Kidney (tissue), 14 donors: Measurements from ENCODE around the gene VPS8. TPM values are rescaled to one million over a fixed set of nuclear protein-coding genes. Genes with fewer than 3 reads are reported as not detected.

Experiments used
- DNase-seq, 5 donors: peaks; one replicate each; pipeline ENCODE4 v3.0.0-alpha.2; 2013 to 2020
- FAIRE-seq: peaks from 2 replicates; lab custom pipeline; 2012; peaks lifted over from hg19 to GRCh38; lab: Jason Lieb, UNC
- H3K27ac ChIP-seq, 2 donors: one replicate each; pipeline ENCODE4 v1.7.0; 2013; ENCODE audit warnings: low read depth in 2 of 2, low read length in 2 of 2, inconsistent platforms in 1 of 2
- H3K27me3 ChIP-seq: one replicate; pipeline ENCODE4 v1.7.1; 2013; ENCODE audit warnings: low read length, inconsistent platforms; ENCODE audit not compliant: control insufficient read depth, insufficient read depth
- H3K36me3 ChIP-seq, 3 donors: one replicate each; pipeline versions ENCODE4 v1.7.0 to v1.7.1; 2013; ENCODE audit warnings: low read length in 3 of 3, control low read depth in 1 of 3, inconsistent platforms in 1 of 3; ENCODE audit not compliant: insufficient read depth in 3 of 3, control insufficient read depth in 2 of 3
- H3K4me1 ChIP-seq, 3 donors: one replicate each; pipeline versions ENCODE4 v1.7.0 to v1.7.1; 2013; ENCODE audit warnings: low read length in 3 of 3, inconsistent platforms in 1 of 3, low read depth in 1 of 3; ENCODE audit not compliant: control insufficient read depth in 2 of 3, insufficient read depth in 2 of 3
- H3K4me3 ChIP-seq, 3 donors: one replicate each; pipeline versions ENCODE4 v1.7.0 to v1.8.1; 2013; ENCODE audit warnings: low read length in 3 of 3, control low read depth in 1 of 3, inconsistent platforms in 1 of 3
- H3K9ac ChIP-seq, 3 donors: one replicate each; pipeline versions ENCODE4 v1.7.0 to v1.7.1; 2013; ENCODE audit warnings: low read length in 3 of 3, control low read depth in 1 of 3, inconsistent platforms in 1 of 3
- H3K9me3 ChIP-seq, 3 donors: one replicate each; pipeline versions ENCODE4 v1.7.0 to v1.7.1; 2013; ENCODE audit warnings: low read length in 3 of 3, control low read depth in 1 of 3, inconsistent platforms in 1 of 3; ENCODE audit not compliant: control insufficient read depth in 2 of 3, insufficient read depth in 1 of 3
- intact Hi-C: fragments of 100-400 bp; cut with DNase I; formaldehyde crosslinking; loops from one replicate; pipeline ENCODE4 v1.11.1; 2022
- polyA plus RNA-seq: library from polyadenylated mRNA; stranded (reverse); fragments of 350-450 nt; fragmentation: Illumina TruSeq; extraction: RNeasy Lipid Tissue Mini Kit (QIAGEN cat#74804); gene quantifications from one replicate; pipeline ENCODE4 v1.2.3, GENCODE V29; 2014; ENCODE audit warnings: low read depth, low replicate concordance; ENCODE audit not compliant: insufficient read depth
- total RNA-seq: library from RNA; stranded (reverse); fragmentation: NEBNext Ultra II Directional; extraction: Animal tissue kit (Norgen Biotek cat#: 25700); gene quantifications from one replicate; pipeline ENCODE4 v1.2.1, GENCODE V29; 2021
- TF ChIP-seq, protein P1 (sequence below): IDR thresholded peaks from 3 replicates; pipeline ENCODE4 v1.5.1; 2012; ENCODE audit warnings: mild to moderate bottlenecking, moderate library complexity, borderline replicate concordance; ENCODE audit not compliant: insufficient read depth; ENCODE audit errors: extremely low read depth
- donor health status: control.
- donor health status: control.
- donor health status: control.
- donor health status: control.
- donor health status: control.
- donor health status: DM: yes; HTN: yes; CAD: no.
- donor health status: Normal renal cell carcinoma (clear cell type).

VPS8 gene
- total and polyA plus RNA-seq, 2 donors from 2014 or later: 10.8 to 55.0 TPM

DNA sequence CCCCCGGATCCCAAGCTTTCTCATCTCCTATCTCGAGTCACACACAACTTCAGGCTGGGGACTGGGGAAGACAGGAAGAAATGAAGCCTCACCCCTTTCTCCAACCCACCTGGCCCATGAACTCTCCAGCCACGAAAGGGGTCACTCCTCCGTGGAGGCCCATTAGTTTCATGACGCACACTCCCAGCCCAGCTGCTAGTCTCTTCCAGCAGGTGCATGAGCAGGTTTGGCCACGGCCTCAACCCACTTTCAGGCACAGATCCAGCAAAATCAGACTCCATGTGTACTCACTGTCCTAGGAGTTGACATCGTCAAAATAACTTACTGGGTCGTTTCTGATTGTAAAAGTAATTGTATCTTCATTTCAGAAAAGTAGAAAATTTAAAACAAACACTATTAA lies 264.3 kb downstream of the VPS8 start:
- no peak for FAIRE-seq
- TF ChIP-seq, protein P1, sequence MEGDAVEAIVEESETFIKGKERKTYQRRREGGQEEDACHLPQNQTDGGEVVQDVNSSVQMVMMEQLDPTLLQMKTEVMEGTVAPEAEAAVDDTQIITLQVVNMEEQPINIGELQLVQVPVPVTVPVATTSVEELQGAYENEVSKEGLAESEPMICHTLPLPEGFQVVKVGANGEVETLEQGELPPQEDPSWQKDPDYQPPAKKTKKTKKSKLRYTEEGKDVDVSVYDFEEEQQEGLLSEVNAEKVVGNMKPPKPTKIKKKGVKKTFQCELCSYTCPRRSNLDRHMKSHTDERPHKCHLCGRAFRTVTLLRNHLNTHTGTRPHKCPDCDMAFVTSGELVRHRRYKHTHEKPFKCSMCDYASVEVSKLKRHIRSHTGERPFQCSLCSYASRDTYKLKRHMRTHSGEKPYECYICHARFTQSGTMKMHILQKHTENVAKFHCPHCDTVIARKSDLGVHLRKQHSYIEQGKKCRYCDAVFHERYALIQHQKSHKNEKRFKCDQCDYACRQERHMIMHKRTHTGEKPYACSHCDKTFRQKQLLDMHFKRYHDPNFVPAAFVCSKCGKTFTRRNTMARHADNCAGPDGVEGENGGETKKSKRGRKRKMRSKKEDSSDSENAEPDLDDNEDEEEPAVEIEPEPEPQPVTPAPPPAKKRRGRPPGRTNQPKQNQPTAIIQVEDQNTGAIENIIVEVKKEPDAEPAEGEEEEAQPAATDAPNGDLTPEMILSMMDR: no peak
- Histone ChIP-seq H3K9me3 (no peaks in the 10 kb centered on the region), H3K4me1 (peaks cover 0 to 2% (median 0%) of the 10 kb centered on the region in 3 donors), H3K27ac (no peak overlapping the region), H3K36me3 (no peaks in the 10 kb centered on the region), H3K4me3 (no peak overlapping the region), H3K27me3 (no peaks in the 10 kb centered on the region), H3K9ac (no peak overlapping the region)
- no peak for DNase-seq
- intact Hi-C loops: no loop called here

DNA sequence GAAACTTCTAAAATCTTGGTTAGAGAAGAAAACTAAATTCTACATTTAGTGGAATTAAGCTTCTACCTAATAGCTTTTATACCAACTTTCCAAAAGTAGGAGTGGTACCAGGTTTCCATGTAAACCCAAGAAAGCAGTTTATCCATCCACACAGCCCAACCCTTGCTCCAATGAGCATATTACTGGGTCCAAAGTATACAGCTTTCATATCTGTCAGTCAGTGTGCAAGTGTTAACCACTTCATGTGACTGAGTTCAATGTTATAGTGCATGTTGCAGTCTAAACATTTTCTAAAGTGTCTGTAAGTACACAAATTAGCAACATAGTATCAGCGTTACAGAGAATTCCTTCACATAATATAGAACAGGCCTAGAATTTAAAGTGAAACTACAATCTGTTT lies 267.7 kb downstream of the VPS8 start:
- H3K9me3 ChIP-seq: no peaks in the 10 kb centered on the region
- TF ChIP-seq, protein P1: no peak
- FAIRE-seq (no peak), DNase-seq (no peak)
- H3K36me3 ChIP-seq: no peaks in the 10 kb centered on the region
- H3K4me1 ChIP-seq: peaks cover 0 to 2% (median 0%) of the 10 kb centered on the region in 3 donors
- no peak overlapping the region for H3K27ac ChIP-seq
- no peaks in the 10 kb centered on the region for H3K27me3 ChIP-seq
- intact Hi-C loops: no loop called here
- H3K4me3 ChIP-seq: no peak overlapping the region
- no peak overlapping the region for H3K9ac ChIP-seq

DNA sequence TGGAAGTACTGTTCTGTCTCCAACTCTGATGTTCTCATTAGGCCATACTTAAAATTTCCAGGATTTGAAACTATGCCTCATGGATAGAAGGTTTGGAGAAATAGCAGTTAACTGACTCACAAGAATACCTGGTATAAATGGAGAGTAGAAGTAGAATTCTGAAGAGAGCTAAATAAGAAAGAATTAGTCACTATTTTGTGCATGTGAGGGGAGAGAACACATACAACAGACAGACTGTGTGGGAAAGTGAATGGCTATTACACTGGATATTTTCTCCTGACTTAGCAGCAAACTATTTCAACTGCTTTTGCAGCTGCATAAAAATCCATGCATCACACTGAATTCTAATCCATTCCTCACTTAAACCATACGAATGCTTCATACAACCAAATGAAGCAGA lies 269.6 kb downstream of the VPS8 start:
- no peaks in the 10 kb centered on the region for H3K36me3 ChIP-seq
- TF ChIP-seq, protein P1: no peak
- no peak for FAIRE-seq

DNA sequence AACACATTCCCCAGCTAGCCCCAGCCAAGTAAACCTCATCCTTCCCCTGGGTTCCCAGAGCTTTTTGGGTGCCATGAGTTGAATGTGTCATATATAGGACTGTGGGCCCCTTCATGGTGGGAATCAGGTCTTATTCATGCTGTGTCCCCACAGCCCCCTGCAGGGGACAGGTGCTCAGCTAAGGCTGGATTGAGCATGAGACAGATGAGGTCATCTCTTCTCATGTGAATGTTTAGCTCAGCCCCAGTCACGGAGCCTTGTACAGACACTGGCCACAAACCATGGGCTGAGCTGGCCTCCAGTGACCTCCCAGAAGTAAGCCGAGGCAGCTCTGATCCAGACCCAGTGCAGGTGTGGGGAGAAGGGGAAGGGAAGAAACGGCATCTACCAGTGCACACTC lies 270.2 kb downstream of the VPS8 start:
- no peak for DNase-seq
- TF ChIP-seq, protein P1: no peak
- H3K36me3 ChIP-seq: no peaks in the 10 kb centered on the region
- H3K4me3 ChIP-seq: no peak overlapping the region
- no peaks in the 10 kb centered on the region for H3K27me3 ChIP-seq
- H3K9ac ChIP-seq: no peak overlapping the region
- intact Hi-C loops: no loop called here
- peaks cover 0 to 2% (median 0%) of the 10 kb centered on the region in 3 donors for H3K4me1 ChIP-seq
- FAIRE-seq: no peak
- no peak overlapping the region for H3K27ac ChIP-seq
- H3K9me3 ChIP-seq: no peaks in the 10 kb centered on the region

More for the DNA sequence above, 269.6 kb downstream of the VPS8 start:
- no peaks in the 10 kb centered on the region for H3K27me3 ChIP-seq
- H3K4me3 ChIP-seq: no peak overlapping the region
- no peak overlapping the region for H3K9ac ChIP-seq
- no peaks in the 10 kb centered on the region for H3K9me3 ChIP-seq
- DNase-seq: no peak
- peaks cover 0 to 2% (median 0%) of the 10 kb centered on the region in 3 donors for H3K4me1 ChIP-seq
- intact Hi-C loops: no loop called here
- H3K27ac ChIP-seq: no peak overlapping the region
